Activated CD8-positive, alpha-beta memory T cell treated with anti-CD3 and anti-CD28 coated beads, Interleukin-2, amount 50 U/mL, for 48 hours (primary cell): ENCODE data around the gene NHERF1.

Source experiments
- DNase-seq: peaks from one replicate; pipeline ENCODE4 v3.0.0-alpha.2; 2020

NHERF1 gene

GRCh38 chr17:74769856-74770497 lies 21.5 kb downstream of the NHERF1 start:
- no peak for DNase-seq

- peak; percentile 80 for DNase-seq
Observed at GRCh38 chr17:74770498-74771318, 22.3 kb downstream of the NHERF1 start.

- no peak for DNase-seq
Observed at GRCh38 chr17:74771319-74771914, 23.0 kb downstream of the NHERF1 start.

- no peak for DNase-seq
Observed at GRCh38 chr17:74772053-74772452, 23.6 kb downstream of the NHERF1 start.

GRCh38 chr17:74773414-74773813 lies 25.0 kb downstream of the NHERF1 start:
- DNase-seq = no peak

- no peak for DNase-seq
Observed at GRCh38 chr17:74773871-74774286, 25.5 kb downstream of the NHERF1 start.

- DNase-seq = no peak
Observed at GRCh38 chr17:74775409-74776043, 27.1 kb downstream of the NHERF1 start.

- peak; percentile 100 for DNase-seq
Observed at GRCh38 chr17:74776044-74776962, 27.9 kb downstream of the NHERF1 start, which contains the start of gene NAT9. TSS of gene NAT9 (minus strand) at chr17:74776345. CDS start at chr17:74775698, 647 bp downstream.

- DNase-seq = no peak
Observed at GRCh38 chr17:74776990-74777389, 28.6 kb downstream of the NHERF1 start.

- no peak for DNase-seq
Observed at GRCh38 chr17:74777901-74778515, 29.6 kb downstream of the NHERF1 start.

- no peak for DNase-seq
Observed at GRCh38 chr17:74778960-74779359, 30.5 kb downstream of the NHERF1 start.

- no peak for DNase-seq
Observed at GRCh38 chr17:74779501-74779900, 31.1 kb downstream of the NHERF1 start.

GRCh38 chr17:74779948-74780400 lies 31.5 kb downstream of the NHERF1 start:
- no peak for DNase-seq

GRCh38 chr17:74780443-74781238 lies 32.2 kb downstream of the NHERF1 start:
- DNase-seq = no peak

GRCh38 chr17:74782571-74782970 lies 34.1 kb downstream of the NHERF1 start:
- DNase-seq = no peak

GRCh38 chr17:74784125-74784810 lies 35.8 kb downstream of the NHERF1 start:
- no peak for DNase-seq

GRCh38 chr17:74785096-74785980 lies 36.9 kb downstream of the NHERF1 start:
- DNase-seq = no peak

- DNase-seq = no peak
Observed at GRCh38 chr17:74785981-74786360, 37.5 kb downstream of the NHERF1 start.

GRCh38 chr17:74786431-74787055 lies 38.1 kb downstream of the NHERF1 start:
- DNase-seq = no peak
